Subcutaneous adipose tissue (tissue), 4 donors: ENCODE data around the gene MIX23. TPM values are rescaled to one million over a fixed set of nuclear protein-coding genes. Genes with fewer than 3 reads are reported as not detected.

Experiments
- CTCF ChIP-seq: fragments of 450-650 bp; IDR thresholded peaks from one replicate; pipeline ENCODE4 v1.5.1; 2016; ENCODE audit warnings: low read depth, mild to moderate bottlenecking, control low read depth, antibody characterized with exemption, moderate library complexity
- total RNA-seq, 4 donors: library from RNA; depleted of rRNA; stranded (reverse); fragments of >200 nt; gene quantifications; one replicate each; pipeline ENCODE4 v1.1.0, GENCODE V29; 2016

The MIX23 gene
- total RNA-seq, 4 donors from 2014 or later: 10.4 to 20.2 (median 14.4) TPM

DNA sequence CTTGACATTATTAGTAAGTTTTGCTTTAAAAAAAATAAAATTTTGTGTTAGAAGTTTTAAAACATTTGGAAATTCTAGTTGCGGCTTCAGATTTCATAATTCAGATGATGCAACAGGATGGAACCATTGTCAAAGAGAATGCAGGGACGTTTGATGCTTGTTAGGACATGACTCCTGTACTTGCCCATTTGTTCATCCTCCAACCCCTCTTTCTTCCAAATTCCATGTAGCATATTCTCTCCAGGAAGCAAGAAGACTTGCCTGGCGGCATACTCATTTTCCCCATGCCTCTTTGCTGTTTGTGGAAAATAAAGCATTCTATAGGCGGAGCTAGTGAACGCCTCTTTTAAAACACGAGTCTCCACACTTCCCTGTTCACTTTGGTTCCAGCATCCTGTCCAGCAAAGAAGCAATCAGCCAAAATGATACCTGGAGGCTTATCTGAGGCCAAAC lies 58.1 kb downstream of the MIX23 start, which contains the start of gene CSTA:
Gene CSTA, plus strand, starts transcription at position 378 of the 453 bp plus-strand sequence. Its CDS starts 45 bp downstream, at position 423.
- TF ChIP-seq CTCF: no peak

DNA sequence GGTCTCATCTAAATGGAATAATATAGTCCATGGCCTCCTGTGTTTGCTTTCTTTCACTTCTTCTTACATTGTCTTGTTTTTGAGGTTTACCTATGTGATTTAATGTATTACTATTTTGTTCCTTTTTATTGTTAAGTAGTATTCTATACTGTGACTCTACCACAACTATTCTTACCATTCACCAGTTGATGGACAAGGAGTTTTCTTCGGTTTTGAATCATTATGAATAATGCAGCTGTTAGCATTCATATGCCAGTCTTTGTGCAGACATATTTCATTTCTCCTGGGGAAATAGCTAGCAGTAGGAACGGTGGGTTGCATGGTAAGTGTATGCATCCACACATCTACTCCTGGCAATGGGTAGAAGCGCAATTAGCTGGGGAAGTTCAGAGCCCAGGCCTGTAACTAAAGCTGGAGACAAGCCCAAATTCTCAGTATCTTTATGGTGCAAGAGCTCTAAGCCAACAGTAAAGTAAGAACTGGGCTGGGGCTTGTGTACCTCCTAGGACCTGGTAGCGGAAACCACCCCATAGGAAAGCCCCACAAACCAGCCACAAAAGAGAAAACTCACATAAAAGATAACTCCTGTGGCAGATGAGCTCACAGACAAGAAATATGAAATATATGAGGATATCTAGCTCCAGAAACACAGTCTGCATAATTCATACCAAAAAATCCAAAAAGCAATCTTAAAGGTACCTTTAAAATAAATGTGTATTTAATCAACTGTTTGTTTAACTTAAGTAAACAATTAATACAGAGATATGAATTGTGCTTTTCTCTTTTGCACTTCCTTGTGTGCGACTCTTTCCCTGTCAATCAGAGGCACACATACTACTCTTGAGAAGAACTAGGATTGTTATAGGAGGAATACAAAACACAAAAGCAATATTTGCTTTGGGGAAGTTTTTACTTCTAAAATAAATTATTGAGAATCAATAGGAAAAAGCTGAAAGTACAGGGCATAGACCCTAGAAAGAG lies 60.6 kb downstream of the MIX23 start:
- no peak for TF ChIP-seq CTCF

DNA sequence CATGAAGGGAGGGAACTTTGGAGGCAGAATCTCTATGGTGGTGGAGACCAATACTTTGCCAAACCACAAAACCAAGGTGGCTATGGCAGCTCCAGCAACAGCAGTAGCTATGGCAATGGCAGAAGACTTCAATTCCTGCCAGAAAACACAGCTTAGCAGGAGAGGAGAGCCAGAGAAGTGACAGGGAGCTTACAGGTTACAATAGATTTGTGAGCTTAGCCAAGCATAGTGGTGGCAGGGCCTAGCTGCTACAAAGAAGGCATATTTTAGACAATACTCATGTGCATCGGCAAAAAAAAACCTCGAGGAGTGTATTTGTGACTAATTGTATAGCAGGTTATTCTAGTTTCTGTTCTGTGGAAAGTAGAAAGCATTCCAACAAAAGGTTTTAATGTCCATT lies 64.4 kb downstream of the MIX23 start:
- no peak for TF ChIP-seq CTCF

- TF ChIP-seq CTCF: no peak
These were observed 66.7 kb downstream of the MIX23 start for GRCh38 chr3:122316368-122316767.

GRCh38 chr3:122315619-122316018 lies 67.4 kb downstream of the MIX23 start:
- TF ChIP-seq CTCF: no peak

GRCh38 chr3:122314228-122314876 lies 68.7 kb downstream of the MIX23 start:
- TF ChIP-seq CTCF: no peak

GRCh38 chr3:122313281-122313680 lies 69.8 kb downstream of the MIX23 start:
- no peak for TF ChIP-seq CTCF
